ENCODE measurements around the gene FARS2. TPM values are rescaled to one million over a fixed set of nuclear protein-coding genes. Genes with fewer than 3 reads are reported as not detected.

FARS2 gene
- total and polyA plus RNA-seq, 7 donors = 10.6 to 17.5 (median 14.4) TPM

GRCh38 chr6:5403076-5403475 is 141.8 kb downstream of the FARS2 start:
- TF ChIP-seq, protein P1, sequence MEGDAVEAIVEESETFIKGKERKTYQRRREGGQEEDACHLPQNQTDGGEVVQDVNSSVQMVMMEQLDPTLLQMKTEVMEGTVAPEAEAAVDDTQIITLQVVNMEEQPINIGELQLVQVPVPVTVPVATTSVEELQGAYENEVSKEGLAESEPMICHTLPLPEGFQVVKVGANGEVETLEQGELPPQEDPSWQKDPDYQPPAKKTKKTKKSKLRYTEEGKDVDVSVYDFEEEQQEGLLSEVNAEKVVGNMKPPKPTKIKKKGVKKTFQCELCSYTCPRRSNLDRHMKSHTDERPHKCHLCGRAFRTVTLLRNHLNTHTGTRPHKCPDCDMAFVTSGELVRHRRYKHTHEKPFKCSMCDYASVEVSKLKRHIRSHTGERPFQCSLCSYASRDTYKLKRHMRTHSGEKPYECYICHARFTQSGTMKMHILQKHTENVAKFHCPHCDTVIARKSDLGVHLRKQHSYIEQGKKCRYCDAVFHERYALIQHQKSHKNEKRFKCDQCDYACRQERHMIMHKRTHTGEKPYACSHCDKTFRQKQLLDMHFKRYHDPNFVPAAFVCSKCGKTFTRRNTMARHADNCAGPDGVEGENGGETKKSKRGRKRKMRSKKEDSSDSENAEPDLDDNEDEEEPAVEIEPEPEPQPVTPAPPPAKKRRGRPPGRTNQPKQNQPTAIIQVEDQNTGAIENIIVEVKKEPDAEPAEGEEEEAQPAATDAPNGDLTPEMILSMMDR (IDR thresholded peaks at IDR 0.05) = no peak

DNA sequence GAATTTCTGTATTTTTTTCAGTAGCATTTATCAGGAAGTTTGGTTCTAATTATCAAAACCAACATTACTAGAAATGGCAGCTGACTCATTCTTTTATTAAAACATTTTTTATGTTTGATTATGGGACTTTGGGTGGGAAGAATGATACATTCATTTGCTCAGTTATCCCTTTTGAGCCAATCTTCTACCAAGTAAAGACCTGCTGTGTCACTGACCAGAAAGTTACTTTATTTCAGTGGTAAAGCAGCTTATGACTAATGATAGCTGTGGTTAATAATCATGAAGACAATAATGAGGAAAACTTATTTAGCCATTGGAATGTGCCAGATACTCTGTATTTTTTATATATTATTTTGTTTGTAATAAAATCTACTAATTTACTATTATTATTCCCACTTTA is 142.3 kb downstream of the FARS2 start:
- peaks cover 10% of the 10 kb centered on the region for H3K9me3 ChIP-seq
- intact Hi-C loops (cut with DNase I) = loop anchor here in 1 of 2 donors (2.0 kb wide), 1 partner anchor 261 kb away; no protein-coding TSS in a partner anchor
- no peak overlapping the region for H3K4me3 ChIP-seq
- H3K27me3 ChIP-seq (ENCODE audit: insufficient read depth in 3 of 3, low read length in 2 of 3) = no peaks in the 10 kb centered on the region
- no peaks in the 10 kb centered on the region for H3K36me3 ChIP-seq (ENCODE audit: insufficient read depth in 1 of 2, low read depth in 1 of 2)
- no peak overlapping the region for H3K27ac ChIP-seq
- TF ChIP-seq, protein P1 (IDR thresholded peaks at IDR 0.05) = no peak
- ATAC-seq (no peak), DNase-seq (no peak)
- no peaks in the 10 kb centered on the region for H3K4me1 ChIP-seq

More at GRCh38 chr6:5403076-5403475, 141.8 kb downstream of the FARS2 start:
- DNase-seq (no peak), ATAC-seq (no peak)
- intact Hi-C loops (cut with DNase I) = loop anchor here in 1 of 2 donors (2.0 kb wide), 1 partner anchor 260 kb away; no protein-coding TSS in a partner anchor
- H3K27me3 ChIP-seq (ENCODE audit: insufficient read depth in 3 of 3, low read length in 2 of 3) = no peaks in the 10 kb centered on the region
- no peak overlapping the region for H3K4me3 ChIP-seq
- 78 to 87% (median 86%) methylated on average over 3 of the region's 3 CpGs for WGBS, 3 donors
- H3K9me3 ChIP-seq = peaks cover 10% of the 10 kb centered on the region
- H3K36me3 ChIP-seq (ENCODE audit: insufficient read depth in 1 of 2, low read depth in 1 of 2) = no peaks in the 10 kb centered on the region
- H3K4me1 ChIP-seq = no peaks in the 10 kb centered on the region
- H3K27ac ChIP-seq = no peak overlapping the region

DNA sequence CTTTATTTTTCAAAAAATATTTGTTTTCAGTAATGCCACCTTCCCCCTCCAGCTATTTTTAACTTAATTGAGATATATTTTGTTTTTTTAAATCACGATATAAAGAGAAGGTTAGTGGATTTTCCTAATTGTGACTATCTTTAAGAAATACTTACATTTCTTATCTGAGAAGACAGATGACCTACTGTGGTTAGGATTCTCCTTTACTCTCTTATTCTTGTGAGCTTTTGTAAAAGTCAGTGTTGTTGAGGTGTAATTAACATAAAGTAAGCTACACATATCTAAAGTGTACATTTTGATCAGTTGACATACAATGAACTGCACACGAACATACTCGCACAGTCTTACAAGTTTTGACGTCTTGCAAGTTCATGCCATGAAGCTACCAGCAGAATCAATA is 144.7 kb downstream of the FARS2 start:
- intact Hi-C loops (cut with DNase I) = no loop called here
- WGBS, 3 donors = 95 to 99% (median 98%) methylated on average over 4 of the region's 4 CpGs
- TF ChIP-seq, protein P1 (IDR thresholded peaks at IDR 0.05) = no peak

DNA sequence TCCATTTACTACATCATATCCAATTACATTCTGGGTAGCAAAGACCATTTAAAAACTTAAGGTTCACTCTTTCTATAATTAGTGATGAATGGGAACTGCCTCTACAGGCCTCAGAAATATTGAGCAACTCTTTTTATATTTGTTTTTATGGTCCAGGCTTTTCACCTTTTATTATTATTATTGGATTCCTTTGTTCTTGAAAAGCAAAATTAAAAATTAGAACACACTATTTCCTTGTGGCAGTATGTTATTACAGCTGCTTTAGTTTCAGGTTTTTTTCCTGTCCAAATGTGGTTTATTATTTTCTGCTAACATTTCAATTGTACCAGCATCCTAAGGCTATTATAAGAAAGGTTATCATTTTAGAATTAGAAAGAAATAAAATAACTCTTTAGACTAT is 150.1 kb downstream of the FARS2 start:
- intact Hi-C loops (cut with DNase I) = no loop called here
- Histone ChIP-seq H3K27me3 (ENCODE audit: insufficient read depth in 3 of 3, low read length in 2 of 3) (no peaks in the 10 kb centered on the region), H3K36me3 (ENCODE audit: insufficient read depth in 1 of 2, low read depth in 1 of 2) (no peaks in the 10 kb centered on the region), H3K4me3 (no peak overlapping the region), H3K9me3 (no peaks in the 10 kb centered on the region), H3K4me1 (no peaks in the 10 kb centered on the region), H3K27ac (no peak overlapping the region)
- DNase-seq (no peak), ATAC-seq (no peak)
- TF ChIP-seq, protein P1 (IDR thresholded peaks at IDR 0.05) = no peak

More for the DNA sequence above, 144.7 kb downstream of the FARS2 start:
- Histone ChIP-seq H3K4me1 (no peaks in the 10 kb centered on the region), H3K4me3 (no peak overlapping the region), H3K27ac (no peak overlapping the region), H3K9me3 (peaks cover 10% of the 10 kb centered on the region), H3K36me3 (ENCODE audit: insufficient read depth in 1 of 2, low read depth in 1 of 2) (no peaks in the 10 kb centered on the region), H3K27me3 (ENCODE audit: insufficient read depth in 3 of 3, low read length in 2 of 3) (no peaks in the 10 kb centered on the region)
- DNase-seq = no peak
- ATAC-seq = no peak

DNA sequence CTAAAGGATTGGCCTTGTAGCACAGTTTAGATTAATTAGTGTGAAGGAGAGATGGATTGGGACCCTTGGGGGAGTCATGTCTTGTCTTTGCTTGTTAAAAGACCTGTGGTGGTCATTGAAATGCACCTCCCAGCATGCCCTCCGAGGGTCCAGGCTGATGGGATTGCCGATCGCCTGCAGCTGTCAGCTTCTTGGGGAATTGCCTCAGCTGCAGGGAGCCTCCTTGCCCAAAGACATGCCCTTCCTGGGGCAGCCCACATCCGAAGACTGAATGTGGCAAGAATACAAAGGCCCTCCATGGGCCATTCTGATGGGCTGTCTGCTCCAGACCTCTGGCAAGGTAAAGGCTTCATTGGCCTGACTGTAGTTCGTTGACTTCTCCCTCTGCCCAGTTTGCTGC is 150.7 kb downstream of the FARS2 start:
- no peaks in the 10 kb centered on the region for H3K27me3 ChIP-seq (ENCODE audit: insufficient read depth in 3 of 3, low read length in 2 of 3)
- DNase-seq (no peak), ATAC-seq (no peak)
- no peak overlapping the region for H3K27ac ChIP-seq
- H3K4me3 ChIP-seq = no peak overlapping the region
- intact Hi-C loops (cut with DNase I) = no loop called here
- H3K36me3 ChIP-seq (ENCODE audit: insufficient read depth in 1 of 2, low read depth in 1 of 2) = no peaks in the 10 kb centered on the region
- WGBS, 3 donors = 79 to 81% (median 79%) methylated on average over 5 of the region's 5 CpGs
- no peaks in the 10 kb centered on the region for H3K9me3 ChIP-seq
- TF ChIP-seq, protein P1 (IDR thresholded peaks at IDR 0.05) = no peak
- H3K4me1 ChIP-seq = no peaks in the 10 kb centered on the region
